Neutrophil (primary cell): ENCODE data around the gene UBE3A.
A peak's percentile ranks its signal among the peaks of the same experiment; 100 is the strongest.

Source experiments
- H3K27ac ChIP-seq: fragments of 200-600 bp; sonication (generic); 2 replicates; pipeline ENCODE4 v1.5.1; 2016; ENCODE audit warnings: mild to moderate bottlenecking, moderate library complexity
- H3K27me3 ChIP-seq: fragments of 200-600 bp; sonication (generic); 2 replicates; pipeline ENCODE4 v1.6.0; 2016; ENCODE audit warnings: mild to moderate bottlenecking
- H3K36me3 ChIP-seq: fragments of 200-600 bp; sonication (generic); 2 replicates; pipeline ENCODE4 v1.5.1; 2017
- H3K4me1 ChIP-seq, 2 experiments: fragments of 200-600 bp in 1 of 2; sonication (generic) in 1 of 2; 1 replicate in 1 of 2; 2 replicates in 1 of 2; pipeline versions ENCODE4 v1.5.1 to v1.6.1; 2013 to 2016; ENCODE audit warnings: low read depth in 1 of 2, low read length in 1 of 2, mild to moderate bottlenecking in 1 of 2, moderate library complexity in 1 of 2; ENCODE audit not compliant: control insufficient read depth in 1 of 2, insufficient read depth in 1 of 2
- H3K4me3 ChIP-seq, 2 experiments: fragments of 200-600 bp in 1 of 2; sonication (generic) in 1 of 2; 1 replicate in 1 of 2; 2 replicates in 1 of 2; pipeline ENCODE4 v1.5.1; 2013 to 2016; ENCODE audit warnings: low read depth in 1 of 2, low read length in 1 of 2, mild to moderate bottlenecking in 1 of 2, moderate library complexity in 1 of 2
- H3K9me3 ChIP-seq: fragments of 200-600 bp; sonication (generic); 2 replicates; pipeline ENCODE4 v1.5.1; 2016
- TF ChIP-seq, protein P1 (sequence below): fragments of 200-600 bp; sonication (generic); IDR thresholded peaks from 2 replicates; pipeline ENCODE4 v1.5.1; 2016; ENCODE audit warnings: antibody characterized with exemption

Gene UBE3A

DNA sequence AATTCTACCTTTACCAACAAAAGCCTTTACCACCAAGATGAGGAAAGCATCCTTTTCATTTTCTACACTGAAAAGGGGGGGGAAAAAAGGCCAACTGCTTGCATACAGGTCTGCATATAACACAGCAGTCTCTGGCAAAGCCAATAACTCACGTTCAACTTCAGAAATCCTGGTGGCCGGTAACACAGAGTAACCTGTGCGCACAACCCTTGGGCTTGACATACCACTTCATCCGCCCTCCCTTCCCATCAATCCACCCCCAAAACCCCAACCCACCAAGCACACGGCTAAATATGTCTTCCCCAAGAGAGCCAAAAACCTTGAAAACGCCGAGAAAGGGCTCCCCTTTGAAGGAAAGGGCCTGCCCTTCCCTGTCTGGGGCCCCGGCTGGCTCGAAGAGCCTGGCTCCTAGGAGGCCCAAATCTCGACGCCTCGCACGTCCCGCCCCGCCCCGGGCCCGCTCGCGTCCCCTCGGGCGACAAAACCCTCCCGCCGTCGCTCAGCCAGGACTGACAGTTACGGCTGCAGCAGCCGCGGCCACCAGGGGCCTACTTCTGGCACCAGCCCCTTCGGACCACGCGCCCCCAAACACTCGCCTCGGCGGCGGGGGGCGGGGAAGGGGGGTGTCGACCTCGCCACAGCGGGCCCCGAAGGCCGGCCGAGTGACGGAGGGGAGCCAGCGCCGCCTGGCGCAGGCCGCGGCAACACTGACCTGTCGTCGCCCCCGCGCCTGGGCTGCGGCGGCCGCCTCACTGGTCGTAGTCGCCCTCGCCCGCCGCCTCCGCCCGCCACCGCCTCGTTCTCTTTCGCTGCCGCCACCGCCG, 835 bp downstream of the UBE3A start:
- Histone ChIP-seq H3K4me3 (peak overlapping the region; percentile 82 to 88), H3K27ac (peak overlapping the region; percentile 82), H3K9me3 (no peaks in the 10 kb centered on the region), H3K36me3 (no peaks in the 10 kb centered on the region), H3K27me3 (no peaks in the 10 kb centered on the region), H3K4me1 (peaks cover 12 to 20% of the 10 kb centered on the region in 2 experiments)
- TF ChIP-seq, protein P1, sequence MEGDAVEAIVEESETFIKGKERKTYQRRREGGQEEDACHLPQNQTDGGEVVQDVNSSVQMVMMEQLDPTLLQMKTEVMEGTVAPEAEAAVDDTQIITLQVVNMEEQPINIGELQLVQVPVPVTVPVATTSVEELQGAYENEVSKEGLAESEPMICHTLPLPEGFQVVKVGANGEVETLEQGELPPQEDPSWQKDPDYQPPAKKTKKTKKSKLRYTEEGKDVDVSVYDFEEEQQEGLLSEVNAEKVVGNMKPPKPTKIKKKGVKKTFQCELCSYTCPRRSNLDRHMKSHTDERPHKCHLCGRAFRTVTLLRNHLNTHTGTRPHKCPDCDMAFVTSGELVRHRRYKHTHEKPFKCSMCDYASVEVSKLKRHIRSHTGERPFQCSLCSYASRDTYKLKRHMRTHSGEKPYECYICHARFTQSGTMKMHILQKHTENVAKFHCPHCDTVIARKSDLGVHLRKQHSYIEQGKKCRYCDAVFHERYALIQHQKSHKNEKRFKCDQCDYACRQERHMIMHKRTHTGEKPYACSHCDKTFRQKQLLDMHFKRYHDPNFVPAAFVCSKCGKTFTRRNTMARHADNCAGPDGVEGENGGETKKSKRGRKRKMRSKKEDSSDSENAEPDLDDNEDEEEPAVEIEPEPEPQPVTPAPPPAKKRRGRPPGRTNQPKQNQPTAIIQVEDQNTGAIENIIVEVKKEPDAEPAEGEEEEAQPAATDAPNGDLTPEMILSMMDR = no peak

GRCh38 chr15:25436707-25437106, 2.1 kb downstream of the UBE3A start:
- TF ChIP-seq, protein P1 = no peak
- Histone ChIP-seq H3K36me3 (no peaks in the 10 kb centered on the region), H3K4me1 (peaks cover 12 to 20% of the 10 kb centered on the region in 2 experiments), H3K27me3 (no peaks in the 10 kb centered on the region), H3K27ac (no peak overlapping the region), H3K4me3 (no peak overlapping the region), H3K9me3 (no peaks in the 10 kb centered on the region)

- H3K27me3 ChIP-seq = no peaks in the 10 kb centered on the region
- no peak overlapping the region for H3K4me3 ChIP-seq
- H3K36me3 ChIP-seq = no peaks in the 10 kb centered on the region
- TF ChIP-seq, protein P1 = no peak
- no peak overlapping the region for H3K27ac ChIP-seq
- peaks cover 12 to 20% of the 10 kb centered on the region in 2 experiments for H3K4me1 ChIP-seq
- H3K9me3 ChIP-seq = no peaks in the 10 kb centered on the region
Measured at GRCh38 chr15:25435474-25436243, 3.2 kb downstream of the UBE3A start.

DNA sequence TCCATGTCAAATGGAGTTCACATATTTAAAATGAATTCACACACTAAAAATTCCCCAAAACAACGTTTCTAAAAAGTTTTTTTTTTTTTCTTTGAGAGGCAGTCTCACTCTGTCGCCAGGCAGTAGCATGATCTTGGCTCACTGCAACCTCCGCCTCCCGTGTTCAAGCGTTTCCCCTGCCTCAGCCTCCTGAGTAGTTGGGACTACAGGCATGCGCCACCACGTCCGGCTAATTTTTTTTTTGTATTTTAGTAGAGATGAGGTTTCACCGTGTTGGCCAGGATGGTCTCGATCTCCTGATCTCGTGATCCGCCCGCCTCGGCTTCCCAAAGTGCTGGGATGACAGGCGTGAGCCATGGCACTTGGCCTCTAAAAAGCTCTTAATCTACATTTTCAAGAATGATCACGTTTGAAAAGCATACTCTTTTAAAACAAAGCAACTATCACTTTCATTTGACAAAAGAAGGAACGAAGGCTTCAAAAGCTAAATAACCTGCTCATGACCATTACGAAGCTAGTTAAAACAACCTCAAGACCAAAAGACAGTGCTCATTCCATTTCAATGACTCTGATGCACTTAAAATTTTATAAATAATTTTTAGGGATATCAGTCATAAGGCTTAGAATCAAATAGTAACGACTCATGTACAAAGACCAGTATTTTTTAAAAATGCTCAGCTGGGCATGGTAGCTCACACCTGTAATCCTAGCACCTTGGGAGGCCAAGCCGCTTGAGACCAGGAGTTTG, 5.5 kb downstream of the UBE3A start:
- Histone ChIP-seq H3K36me3 (no peaks in the 10 kb centered on the region), H3K27me3 (no peaks in the 10 kb centered on the region), H3K4me3 (no peak overlapping the region), H3K27ac (no peak overlapping the region), H3K4me1 (peaks cover 8 to 14% of the 10 kb centered on the region in 2 experiments), H3K9me3 (no peaks in the 10 kb centered on the region)
- TF ChIP-seq, protein P1 = no peak

DNA sequence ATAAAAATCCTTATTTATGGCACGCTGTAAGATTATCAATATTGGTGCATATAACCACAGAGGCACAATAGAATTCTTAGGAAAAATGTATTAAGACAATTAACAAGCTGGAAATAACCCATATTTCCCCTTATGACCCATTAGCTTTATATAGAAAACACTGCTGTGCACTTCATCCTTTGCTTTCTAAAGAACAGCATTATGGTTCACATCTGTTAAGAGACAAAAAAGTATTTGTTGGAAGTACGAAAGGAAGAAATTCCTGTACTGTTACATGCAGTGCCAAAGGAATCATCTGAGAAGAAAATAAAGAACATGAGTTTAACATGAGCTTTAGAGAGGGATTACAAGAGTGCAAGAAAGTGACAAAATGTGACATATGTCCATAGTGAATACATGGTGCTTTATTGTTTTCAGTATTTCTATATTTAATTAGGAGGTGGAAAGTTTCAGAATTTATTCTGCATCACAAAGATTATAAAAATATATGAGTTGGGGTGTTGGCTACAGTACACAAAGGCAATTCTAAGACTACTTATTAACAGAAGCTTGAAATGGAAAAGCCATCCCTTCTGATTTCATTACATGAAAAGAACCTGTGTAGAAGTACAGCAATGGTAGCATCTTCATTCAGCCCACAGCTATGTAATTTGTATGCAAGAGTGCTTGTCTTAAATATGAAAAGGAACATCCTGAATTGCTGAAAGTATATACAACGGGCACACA, 6.8 kb downstream of the UBE3A start:
- H3K27me3 ChIP-seq = no peaks in the 10 kb centered on the region
- H3K9me3 ChIP-seq = no peaks in the 10 kb centered on the region
- no peak overlapping the region for H3K4me3 ChIP-seq
- H3K36me3 ChIP-seq = no peaks in the 10 kb centered on the region
- peaks cover 0 to 2% of the 10 kb centered on the region in 2 experiments for H3K4me1 ChIP-seq
- H3K27ac ChIP-seq = no peak overlapping the region
- TF ChIP-seq, protein P1 = no peak
